ENCODE measurements around the gene ZNF469.

ZNF469 gene

DNA sequence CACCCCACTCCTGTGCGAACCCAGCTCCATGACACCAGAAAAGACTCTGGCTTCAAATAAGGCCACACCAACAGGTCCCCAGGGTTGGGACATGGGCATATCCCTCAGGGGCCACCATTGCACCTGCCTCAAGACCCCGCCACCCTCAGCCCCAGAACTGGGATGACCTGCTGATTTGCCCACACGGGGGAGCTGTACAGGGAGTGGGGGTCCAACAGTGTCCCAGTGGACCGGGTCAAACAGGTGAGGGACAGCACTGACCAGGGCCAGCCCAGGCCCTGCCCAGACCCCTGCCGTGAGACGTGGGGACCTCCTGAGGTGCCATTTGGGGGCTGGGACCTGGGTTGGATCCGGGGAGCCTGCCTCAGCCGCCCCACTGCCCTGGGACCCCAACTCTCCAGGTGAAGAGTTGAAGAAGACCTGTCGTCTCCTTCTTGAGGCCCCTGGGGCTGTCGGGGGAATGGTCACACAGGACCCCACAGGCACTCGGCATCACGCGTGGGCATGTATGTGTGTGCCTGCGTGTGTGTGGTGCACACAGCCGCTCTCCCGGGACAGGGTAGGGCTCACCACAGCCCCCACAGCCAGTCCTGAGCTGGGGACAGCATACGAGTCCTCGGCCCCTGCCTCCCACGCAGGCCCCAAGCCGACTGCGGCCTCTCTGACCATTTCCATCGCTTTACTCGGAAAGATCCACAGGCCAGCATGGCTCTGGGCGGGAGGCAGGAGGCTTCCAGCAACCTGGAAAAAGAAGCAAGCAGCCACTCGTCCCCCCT, 34.2 kb upstream of the ZNF469 start:
- no peak overlapping the region for H3K4me3 ChIP-seq (ENCODE audit: low read depth in 1 of 2, low read length in 2 of 2)
- H3K36me3 ChIP-seq (ENCODE audit: control insufficient read depth in 1 of 2, insufficient read depth in 2 of 2, low read length in 2 of 2) = no peaks in the 10 kb centered on the region
- H3K9me3 ChIP-seq (ENCODE audit: control insufficient read depth in 1 of 2, low read length in 2 of 2) = peaks cover 0 to 2% of the 10 kb centered on the region in 2 donors
- no peak overlapping the region for H3K9ac ChIP-seq (ENCODE audit: low read depth in 1 of 2, low read length in 2 of 2)
- no peaks in the 10 kb centered on the region for H3K27me3 ChIP-seq (ENCODE audit: control insufficient read depth in 1 of 2, insufficient read depth in 2 of 2, low read length in 2 of 2)
- no peaks in the 10 kb centered on the region for H3K4me1 ChIP-seq (ENCODE audit: control insufficient read depth in 1 of 2, insufficient read depth in 2 of 2, low read length in 2 of 2)
- H3K27ac ChIP-seq (ENCODE audit: low read depth, low read length) = no peak overlapping the region

DNA sequence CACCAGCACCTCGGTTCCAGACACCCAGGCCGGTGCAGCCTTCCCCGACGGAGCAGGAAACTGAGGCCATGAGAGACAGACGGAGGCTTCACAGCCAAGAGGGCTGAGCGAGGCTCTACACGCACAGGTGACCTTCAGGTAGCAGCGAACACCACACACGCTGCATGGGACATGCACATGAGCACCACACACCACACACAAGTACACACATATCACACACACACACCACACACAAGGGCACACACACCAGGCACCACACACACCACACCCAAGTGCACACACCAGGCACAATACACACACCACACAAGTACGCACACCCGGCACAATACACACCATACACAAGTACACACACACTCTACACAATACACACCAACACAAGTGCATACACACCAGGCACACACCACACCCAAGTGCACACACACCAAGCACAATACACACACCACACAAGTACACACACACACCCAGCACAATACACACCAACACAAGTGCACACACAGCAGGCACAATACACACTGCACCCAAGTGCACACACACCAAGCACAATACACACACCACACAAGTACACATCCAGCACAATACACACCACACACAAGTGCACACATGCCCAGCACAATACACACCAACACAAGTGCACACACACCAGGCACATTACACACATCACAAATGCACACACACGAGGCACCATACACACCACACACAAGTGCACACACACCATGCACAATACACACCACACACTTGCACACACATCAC, 33.4 kb upstream of the ZNF469 start:
- Histone ChIP-seq H3K4me3 (ENCODE audit: low read depth in 1 of 2, low read length in 2 of 2) (no peak overlapping the region), H3K9ac (ENCODE audit: low read depth in 1 of 2, low read length in 2 of 2) (no peak overlapping the region), H3K9me3 (ENCODE audit: control insufficient read depth in 1 of 2, low read length in 2 of 2) (no peaks in the 10 kb centered on the region), H3K27ac (ENCODE audit: low read depth, low read length) (no peak overlapping the region), H3K4me1 (ENCODE audit: control insufficient read depth in 1 of 2, insufficient read depth in 2 of 2, low read length in 2 of 2) (no peaks in the 10 kb centered on the region), H3K36me3 (ENCODE audit: control insufficient read depth in 1 of 2, insufficient read depth in 2 of 2, low read length in 2 of 2) (no peaks in the 10 kb centered on the region), H3K27me3 (ENCODE audit: control insufficient read depth in 1 of 2, insufficient read depth in 2 of 2, low read length in 2 of 2) (no peaks in the 10 kb centered on the region)

DNA sequence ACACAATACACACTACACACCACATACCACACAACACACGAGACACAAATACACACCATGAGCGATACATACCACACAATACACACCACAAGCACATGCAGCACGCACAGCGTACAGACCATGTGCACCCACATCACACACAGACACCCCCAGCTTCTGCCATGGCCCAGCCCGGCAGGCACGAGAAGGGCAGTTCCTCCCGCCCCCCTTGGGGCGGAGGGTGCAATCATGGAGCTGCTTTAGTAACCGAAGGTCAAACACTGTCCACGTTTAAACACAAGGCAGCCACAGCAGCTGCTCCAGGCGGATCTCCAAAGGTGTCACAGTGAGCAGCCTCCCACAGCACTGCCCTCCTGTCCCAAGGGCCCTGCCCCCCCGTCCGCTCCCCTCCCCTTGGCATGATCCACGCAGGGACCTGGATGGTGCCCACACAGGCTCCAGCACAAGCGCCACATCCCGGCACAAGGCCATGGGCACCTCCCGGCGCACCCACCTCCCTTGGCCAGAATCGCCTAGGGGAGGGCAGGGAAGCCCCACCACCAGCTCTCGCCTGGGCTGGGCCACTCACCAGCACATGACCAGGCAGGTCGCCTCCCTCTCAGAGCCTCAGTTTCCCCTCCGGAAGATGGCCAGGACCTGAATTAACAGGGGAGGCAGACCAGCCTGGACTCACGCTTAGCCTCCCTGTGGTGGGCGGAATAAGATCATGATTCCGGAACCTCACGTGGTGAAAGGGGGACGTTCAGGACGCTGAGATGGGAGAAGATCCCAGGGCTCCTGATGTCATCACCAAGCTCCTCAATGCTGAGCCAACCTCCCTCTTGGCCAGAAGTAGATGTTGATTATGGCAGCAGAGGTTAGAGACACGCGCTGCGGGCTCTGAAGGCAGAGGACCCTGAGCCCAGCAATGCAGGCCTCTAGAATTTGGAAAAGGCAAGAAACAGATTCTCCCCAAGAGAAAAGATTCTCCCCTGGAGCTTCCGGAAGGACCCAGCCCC, 32.6 kb upstream of the ZNF469 start:
- H3K9ac ChIP-seq (ENCODE audit: low read depth in 1 of 2, low read length in 2 of 2) = no peak overlapping the region
- no peak overlapping the region for H3K27ac ChIP-seq (ENCODE audit: low read depth, low read length)

DNA sequence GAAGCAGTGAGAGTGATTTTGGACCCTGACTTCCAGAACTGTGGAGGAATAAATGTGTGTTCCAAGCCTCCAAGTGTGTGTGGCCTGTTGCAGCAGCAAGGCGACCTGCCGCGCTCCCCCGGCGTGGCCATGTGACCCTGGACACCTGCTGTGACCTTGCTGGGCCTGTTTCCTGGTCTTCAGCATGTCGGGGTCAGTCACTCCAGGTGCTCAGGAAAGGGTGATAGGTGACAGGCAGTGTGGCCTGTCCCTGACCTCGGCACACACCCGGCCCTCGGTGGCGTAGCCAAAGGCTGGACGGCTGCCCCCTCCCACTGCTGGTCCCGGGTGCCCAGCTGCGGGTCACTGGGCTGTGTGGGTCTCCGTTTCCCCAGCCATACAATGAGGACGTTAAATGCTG, 31.8 kb upstream of the ZNF469 start:
- no peaks in the 10 kb centered on the region for H3K27me3 ChIP-seq (ENCODE audit: control insufficient read depth in 1 of 2, insufficient read depth in 2 of 2, low read length in 2 of 2)
- no peak overlapping the region for H3K27ac ChIP-seq (ENCODE audit: low read depth, low read length)
- no peak overlapping the region for H3K9ac ChIP-seq (ENCODE audit: low read depth in 1 of 2, low read length in 2 of 2)
- H3K9me3 ChIP-seq (ENCODE audit: control insufficient read depth in 1 of 2, low read length in 2 of 2) = no peaks in the 10 kb centered on the region
- peaks cover 0 to under 1% of the 10 kb centered on the region in 2 donors for H3K4me1 ChIP-seq (ENCODE audit: control insufficient read depth in 1 of 2, insufficient read depth in 2 of 2, low read length in 2 of 2)
- no peak overlapping the region for H3K4me3 ChIP-seq (ENCODE audit: low read depth in 1 of 2, low read length in 2 of 2)
- no peaks in the 10 kb centered on the region for H3K36me3 ChIP-seq (ENCODE audit: control insufficient read depth in 1 of 2, insufficient read depth in 2 of 2, low read length in 2 of 2)

More for the DNA sequence above, 32.6 kb upstream of the ZNF469 start:
- Histone ChIP-seq H3K9me3 (ENCODE audit: control insufficient read depth in 1 of 2, low read length in 2 of 2) (no peaks in the 10 kb centered on the region), H3K4me3 (ENCODE audit: low read depth in 1 of 2, low read length in 2 of 2) (no peak overlapping the region), H3K4me1 (ENCODE audit: control insufficient read depth in 1 of 2, insufficient read depth in 2 of 2, low read length in 2 of 2) (no peaks in the 10 kb centered on the region), H3K27me3 (ENCODE audit: control insufficient read depth in 1 of 2, insufficient read depth in 2 of 2, low read length in 2 of 2) (no peaks in the 10 kb centered on the region), H3K36me3 (ENCODE audit: control insufficient read depth in 1 of 2, insufficient read depth in 2 of 2, low read length in 2 of 2) (no peaks in the 10 kb centered on the region)

DNA sequence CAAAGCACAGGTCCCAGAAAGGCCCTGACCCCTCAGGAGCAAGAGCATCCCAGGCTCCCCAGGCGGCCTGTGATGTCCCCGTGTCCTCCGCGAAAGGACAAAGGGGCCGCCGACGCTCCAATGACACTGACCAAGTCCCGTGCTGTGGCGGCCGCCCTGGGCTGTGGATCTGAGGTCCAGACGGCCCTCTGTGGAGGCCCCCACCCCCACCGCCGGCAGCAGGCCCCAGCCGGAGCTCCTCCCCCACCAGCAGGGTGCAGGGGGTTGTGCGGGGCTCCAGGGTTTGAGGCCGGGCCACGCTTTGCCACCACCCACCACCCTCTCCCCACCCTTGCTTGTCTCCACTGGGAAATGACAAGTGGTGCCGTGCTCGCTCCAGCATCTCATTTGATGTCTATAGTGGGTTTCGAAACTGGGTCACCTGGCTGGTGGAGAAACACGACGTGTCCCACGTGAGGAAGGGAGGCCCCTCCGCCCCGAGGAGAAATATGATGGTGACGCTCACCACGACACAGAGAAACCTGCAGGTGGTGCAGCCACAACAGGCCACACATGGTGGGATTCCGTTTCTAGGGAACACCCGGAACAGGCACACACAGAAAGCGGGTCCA, 31.2 kb upstream of the ZNF469 start:
- Histone ChIP-seq H3K9me3 (ENCODE audit: control insufficient read depth in 1 of 2, low read length in 2 of 2) (no peaks in the 10 kb centered on the region), H3K36me3 (ENCODE audit: control insufficient read depth in 1 of 2, insufficient read depth in 2 of 2, low read length in 2 of 2) (no peaks in the 10 kb centered on the region), H3K27me3 (ENCODE audit: control insufficient read depth in 1 of 2, insufficient read depth in 2 of 2, low read length in 2 of 2) (no peaks in the 10 kb centered on the region), H3K4me1 (ENCODE audit: control insufficient read depth in 1 of 2, insufficient read depth in 2 of 2, low read length in 2 of 2) (peaks cover 0 to 5% of the 10 kb centered on the region in 2 donors), H3K9ac (ENCODE audit: low read depth in 1 of 2, low read length in 2 of 2) (no peak overlapping the region), H3K4me3 (ENCODE audit: low read depth in 1 of 2, low read length in 2 of 2) (no peak overlapping the region), H3K27ac (ENCODE audit: low read depth, low read length) (no peak overlapping the region)

DNA sequence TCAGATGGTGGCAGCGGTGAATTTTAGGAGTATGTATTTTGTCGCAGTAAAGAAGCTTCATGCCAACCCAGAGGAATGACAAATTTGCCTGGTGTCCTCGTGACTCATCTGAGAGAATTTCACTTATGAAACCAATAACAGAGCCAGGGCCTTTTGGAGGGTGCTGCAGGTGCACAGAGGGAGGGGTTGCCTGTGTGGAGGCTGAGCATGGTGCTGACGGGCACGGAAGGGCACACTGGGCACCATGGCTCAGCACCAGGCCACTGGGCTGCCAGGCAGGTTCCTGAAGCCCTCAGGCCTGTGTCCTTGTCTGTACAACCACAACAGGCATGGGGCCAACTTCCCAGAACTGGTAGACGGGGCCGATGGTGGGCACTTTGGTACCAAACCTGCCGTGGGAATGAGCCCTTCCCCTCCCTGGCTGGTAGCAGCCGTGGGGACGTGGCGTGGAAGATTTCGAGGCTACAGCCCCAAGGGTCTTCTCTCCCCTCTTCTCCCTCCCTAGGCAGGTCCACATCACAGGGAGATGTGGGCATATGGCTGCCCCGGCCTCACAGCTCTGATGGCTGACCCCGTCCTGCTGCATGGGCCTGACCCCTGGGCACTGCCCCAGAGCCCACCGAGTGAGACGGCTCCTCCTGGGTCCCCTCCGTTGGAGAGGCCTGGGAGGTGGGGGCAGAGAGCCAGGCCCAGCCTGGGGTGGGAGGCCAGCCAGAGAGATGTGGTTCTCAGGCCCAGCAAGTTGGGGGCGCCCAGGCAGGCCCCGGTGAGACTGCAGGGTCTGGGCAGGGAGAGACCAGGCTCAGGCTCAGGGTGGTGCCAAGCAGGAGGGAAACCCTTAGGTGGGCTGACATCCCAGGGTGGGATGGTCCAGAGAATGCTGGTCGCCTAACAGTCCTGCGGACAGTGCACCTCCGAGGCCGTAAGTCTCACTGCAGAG, 30.2 kb upstream of the ZNF469 start:
- peaks cover 0 to 5% of the 10 kb centered on the region in 2 donors for H3K4me1 ChIP-seq (ENCODE audit: control insufficient read depth in 1 of 2, insufficient read depth in 2 of 2, low read length in 2 of 2)
- no peak overlapping the region for H3K4me3 ChIP-seq (ENCODE audit: low read depth in 1 of 2, low read length in 2 of 2)
- no peaks in the 10 kb centered on the region for H3K9me3 ChIP-seq (ENCODE audit: control insufficient read depth in 1 of 2, low read length in 2 of 2)
- H3K36me3 ChIP-seq (ENCODE audit: control insufficient read depth in 1 of 2, insufficient read depth in 2 of 2, low read length in 2 of 2) = no peaks in the 10 kb centered on the region
- H3K27ac ChIP-seq (ENCODE audit: low read depth, low read length) = no peak overlapping the region
- no peak overlapping the region for H3K9ac ChIP-seq (ENCODE audit: low read depth in 1 of 2, low read length in 2 of 2)
- H3K27me3 ChIP-seq (ENCODE audit: control insufficient read depth in 1 of 2, insufficient read depth in 2 of 2, low read length in 2 of 2) = no peaks in the 10 kb centered on the region

DNA sequence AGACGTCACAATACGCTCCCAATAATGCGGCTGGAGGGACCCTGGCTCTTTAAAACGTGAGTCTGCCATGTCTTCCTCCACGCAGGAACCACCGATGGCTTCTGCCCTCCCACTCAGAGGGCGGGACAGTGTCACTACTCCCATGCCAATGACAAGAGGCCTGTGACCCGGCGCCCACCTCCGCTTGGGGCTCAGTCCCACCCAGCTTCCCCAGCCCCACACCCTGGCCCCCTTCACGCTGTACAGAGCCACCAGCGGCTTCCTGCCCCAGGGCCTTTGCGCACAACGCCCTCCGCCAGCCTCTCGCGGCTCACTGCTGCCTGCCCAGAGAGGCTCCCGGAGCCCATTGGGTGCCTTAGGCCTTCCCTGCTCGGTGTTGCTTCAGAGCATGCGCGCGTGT, 29.5 kb upstream of the ZNF469 start:
- Histone ChIP-seq H3K4me3 (ENCODE audit: low read depth in 1 of 2, low read length in 2 of 2) (no peak overlapping the region), H3K4me1 (ENCODE audit: control insufficient read depth in 1 of 2, insufficient read depth in 2 of 2, low read length in 2 of 2) (peaks cover 0 to 5% of the 10 kb centered on the region in 2 donors), H3K27me3 (ENCODE audit: control insufficient read depth in 1 of 2, insufficient read depth in 2 of 2, low read length in 2 of 2) (no peaks in the 10 kb centered on the region), H3K36me3 (ENCODE audit: control insufficient read depth in 1 of 2, insufficient read depth in 2 of 2, low read length in 2 of 2) (no peaks in the 10 kb centered on the region), H3K9me3 (ENCODE audit: control insufficient read depth in 1 of 2, low read length in 2 of 2) (no peaks in the 10 kb centered on the region), H3K27ac (ENCODE audit: low read depth, low read length) (no peak overlapping the region), H3K9ac (ENCODE audit: low read depth in 1 of 2, low read length in 2 of 2) (no peak overlapping the region)

DNA sequence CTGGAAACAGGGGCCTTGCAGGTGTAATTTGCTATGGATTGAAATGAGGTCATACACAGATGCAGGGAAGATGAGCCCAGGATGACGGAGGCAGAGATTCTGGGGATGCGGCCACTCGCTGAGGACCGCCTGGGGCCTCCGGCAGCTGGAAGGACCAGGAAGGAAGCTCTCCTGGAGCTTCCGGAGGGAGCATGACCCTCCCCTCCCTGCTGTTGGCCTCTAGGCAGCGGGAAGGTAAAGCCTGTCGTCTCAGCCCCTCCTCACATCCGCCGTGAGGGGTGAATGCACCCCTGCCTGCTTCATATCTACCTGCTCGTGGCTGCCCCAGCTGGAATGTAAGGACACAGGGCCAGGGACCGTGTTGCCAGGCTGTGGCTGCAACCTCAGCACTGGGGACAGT, 29.1 kb upstream of the ZNF469 start:
- Histone ChIP-seq H3K4me3 (ENCODE audit: low read depth in 1 of 2, low read length in 2 of 2) (no peak overlapping the region), H3K27ac (ENCODE audit: low read depth, low read length) (no peak overlapping the region), H3K9ac (ENCODE audit: low read depth in 1 of 2, low read length in 2 of 2) (no peak overlapping the region), H3K4me1 (ENCODE audit: control insufficient read depth in 1 of 2, insufficient read depth in 2 of 2, low read length in 2 of 2) (peaks cover 0 to 5% of the 10 kb centered on the region in 2 donors), H3K9me3 (ENCODE audit: control insufficient read depth in 1 of 2, low read length in 2 of 2) (no peaks in the 10 kb centered on the region), H3K36me3 (ENCODE audit: control insufficient read depth in 1 of 2, insufficient read depth in 2 of 2, low read length in 2 of 2) (no peaks in the 10 kb centered on the region), H3K27me3 (ENCODE audit: control insufficient read depth in 1 of 2, insufficient read depth in 2 of 2, low read length in 2 of 2) (no peaks in the 10 kb centered on the region)
